Ascending aorta (tissue), 2 donors: ENCODE measurements around the gene KRT2. TPM values are rescaled to one million over a fixed set of nuclear protein-coding genes. Genes with fewer than 3 reads are reported as not detected.

Experiments used
- DNase-seq, 2 donors: peaks; one replicate each; pipeline ENCODE4 v3.0.0-alpha.2; 2019; ENCODE audit warnings: low spot score in 2 of 2
- H3K27ac ChIP-seq, 2 donors: fragments of 200-600 bp; sonication (generic); one replicate each; pipeline ENCODE4 v1.5.1; 2016 to 2017; ENCODE audit warnings: mild to moderate bottlenecking in 1 of 2
- H3K27me3 ChIP-seq: fragments of 200-600 bp; sonication (generic); one replicate; pipeline ENCODE4 v1.5.1; 2017
- H3K36me3 ChIP-seq, 2 donors: fragments of 200-600 bp; sonication (generic); one replicate each; pipeline ENCODE4 v1.5.1; 2016
- H3K4me1 ChIP-seq, 2 donors: fragments of 200-600 bp; sonication (generic); one replicate each; pipeline ENCODE4 v1.5.1; 2016 to 2017; ENCODE audit warnings: mild to moderate bottlenecking in 1 of 2
- H3K4me3 ChIP-seq, 2 donors: fragments of 200-600 bp; sonication (generic); one replicate each; pipeline ENCODE4 v1.5.1; 2016 to 2017; ENCODE audit warnings: mild to moderate bottlenecking in 1 of 2
- H3K9me3 ChIP-seq, 2 donors: fragments of 200-600 bp; sonication (generic); one replicate each; pipeline ENCODE4 v1.5.1; 2016
- CTCF ChIP-seq, 3 experiments: fragments of 200-600 bp in 2 of 3; fragments of 450-650 bp in 1 of 3; sonication (generic) in 2 of 3; IDR thresholded peaks; one replicate each; pipeline ENCODE4 v1.5.1; 2016 to 2019; ENCODE audit warnings: antibody characterized with exemption in 3 of 3, mild to moderate bottlenecking in 1 of 3, moderate library complexity in 1 of 3
- intact Hi-C: fragments of 100-400 bp; cut with DNase I; formaldehyde crosslinking; loops from one replicate; pipeline ENCODE4 v1.15.1; 2023
- total RNA-seq: library from RNA; depleted of rRNA; stranded (reverse); fragments of >200 nt; gene quantifications from one replicate; pipeline ENCODE4 v1.1.0, GENCODE V29; 2016

Gene KRT2
- total RNA-seq, 1 donor from 2014 or later, result not detected

- no peaks in the 10 kb centered on the region for H3K4me1 ChIP-seq
- DNase-seq, result peak in 1 of 2 donors; percentile 50
- intact Hi-C loops, result no loop called here
- no peaks in the 10 kb centered on the region for H3K27me3 ChIP-seq
- no peaks in the 10 kb centered on the region for H3K36me3 ChIP-seq
- no peaks in the 10 kb centered on the region for H3K9me3 ChIP-seq
- TF ChIP-seq CTCF (IDR thresholded peaks at IDR 0.05), result no peak
- H3K27ac ChIP-seq, result no peak overlapping the region
- H3K4me3 ChIP-seq, result no peak overlapping the region
Measured at GRCh38 chr12:52629281-52630007, 22.6 kb downstream of the KRT2 start.

DNA sequence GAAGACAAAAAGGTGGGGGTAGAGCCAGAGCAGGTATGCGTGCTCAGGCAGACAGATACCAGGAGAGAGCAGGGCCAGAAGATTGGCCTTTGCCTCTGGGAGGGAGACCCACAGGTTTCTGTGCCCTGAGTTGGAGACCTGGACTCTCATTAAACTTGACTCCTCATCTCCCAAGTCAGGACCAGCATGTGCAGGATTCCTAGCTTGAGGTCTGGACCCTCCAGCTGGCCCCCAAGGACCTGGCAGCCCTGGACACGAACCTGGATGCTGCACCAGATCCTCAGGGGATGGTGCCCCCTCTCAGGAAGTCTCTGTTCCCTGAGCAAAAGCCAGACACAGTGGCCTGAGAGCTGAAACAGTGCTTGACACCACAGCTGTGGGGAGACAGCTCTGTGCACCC, 23.2 kb downstream of the KRT2 start:
- Histone ChIP-seq H3K27ac (no peak overlapping the region), H3K27me3 (no peaks in the 10 kb centered on the region), H3K9me3 (peaks cover 0 to 4% of the 10 kb centered on the region in 2 donors), H3K36me3 (no peaks in the 10 kb centered on the region), H3K4me3 (no peak overlapping the region), H3K4me1 (no peaks in the 10 kb centered on the region)
- peak in 1 of 2 donors; percentile 50 for DNase-seq
- intact Hi-C loops, result no loop called here
- TF ChIP-seq CTCF (IDR thresholded peaks at IDR 0.05), result no peak

DNA sequence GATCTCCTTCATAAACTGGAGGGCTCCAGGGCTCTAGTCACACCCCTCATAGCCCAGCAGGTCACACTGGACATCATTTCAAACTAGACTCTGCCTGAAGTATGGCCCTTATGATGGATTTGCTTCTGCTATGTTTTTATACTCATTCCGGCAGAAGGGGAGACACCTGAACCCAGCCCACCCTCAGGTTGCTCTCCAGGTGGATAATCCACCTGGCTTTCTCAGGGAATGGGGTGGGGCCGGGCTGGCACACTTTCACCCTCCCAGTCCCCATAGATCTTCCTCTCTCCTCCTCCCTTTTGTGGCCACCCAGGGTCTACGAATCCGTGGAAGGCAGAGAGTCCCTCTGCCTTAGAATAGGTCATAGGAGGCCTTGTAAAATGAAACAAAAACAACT, 23.9 kb downstream of the KRT2 start:
- no peaks in the 10 kb centered on the region for H3K36me3 ChIP-seq
- no peak for DNase-seq
- no peak overlapping the region for H3K27ac ChIP-seq
- H3K9me3 ChIP-seq, result peaks cover 0 to 4% of the 10 kb centered on the region in 2 donors
- intact Hi-C loops, result no loop called here
- H3K27me3 ChIP-seq, result no peaks in the 10 kb centered on the region
- no peak for TF ChIP-seq CTCF (IDR thresholded peaks at IDR 0.05)
- no peaks in the 10 kb centered on the region for H3K4me1 ChIP-seq
- H3K4me3 ChIP-seq, result no peak overlapping the region

- Histone ChIP-seq H3K9me3 (peaks cover 0 to 4% of the 10 kb centered on the region in 2 donors), H3K4me3 (no peak overlapping the region), H3K27me3 (no peaks in the 10 kb centered on the region), H3K27ac (no peak overlapping the region), H3K4me1 (no peaks in the 10 kb centered on the region), H3K36me3 (no peaks in the 10 kb centered on the region)
- DNase-seq, result peak in 1 of 2 donors; percentile 28
- intact Hi-C loops, result no loop called here
- no peak for TF ChIP-seq CTCF (IDR thresholded peaks at IDR 0.05)
Measured at GRCh38 chr12:52627395-52628110, 24.5 kb downstream of the KRT2 start.

GRCh38 chr12:52622349-52622748, 29.7 kb downstream of the KRT2 start:
- no peaks in the 10 kb centered on the region for H3K27me3 ChIP-seq
- H3K9me3 ChIP-seq, result peaks cover 0 to 4% of the 10 kb centered on the region in 2 donors
- no peaks in the 10 kb centered on the region for H3K36me3 ChIP-seq
- intact Hi-C loops, result no loop called here
- H3K4me1 ChIP-seq, result no peaks in the 10 kb centered on the region
- H3K27ac ChIP-seq, result no peak overlapping the region
- peak in 1 of 2 donors; percentile 2 for DNase-seq
- H3K4me3 ChIP-seq, result no peak overlapping the region
- no peak for TF ChIP-seq CTCF (IDR thresholded peaks at IDR 0.05)
